Liver (tissue), 9 donors: ENCODE measurements around the gene COL6A3. TPM values are rescaled to one million over a fixed set of nuclear protein-coding genes. Genes with fewer than 3 reads are reported as not detected.

ENCODE experiments used
- DNase-seq: peaks from one replicate; pipeline ENCODE4 v3.0.0-alpha.2; 2017; ENCODE audit warnings: low spot score
- H3K27ac ChIP-seq, 2 donors: one replicate each; pipeline ENCODE4 v1.7.0; 2013; ENCODE audit warnings: inconsistent platforms in 2 of 2, low read length in 2 of 2, control low read depth in 1 of 2, low read depth in 1 of 2, mild to moderate bottlenecking in 1 of 2
- H3K27me3 ChIP-seq, 4 donors: one replicate each; pipeline versions ENCODE4 v1.6.1 to v1.7.0; 2013; ENCODE audit warnings: low read length in 3 of 4, inconsistent platforms in 1 of 4, mild to moderate bottlenecking in 1 of 4, moderate library complexity in 1 of 4; ENCODE audit not compliant: control insufficient read depth in 4 of 4, insufficient read depth in 4 of 4
- H3K36me3 ChIP-seq, 4 donors: one replicate each; pipeline versions ENCODE4 v1.6.1 to v1.7.0; 2013; ENCODE audit warnings: low read length in 3 of 4, mild to moderate bottlenecking in 3 of 4, low read depth in 1 of 4, moderate library complexity in 1 of 4; ENCODE audit not compliant: control insufficient read depth in 4 of 4, insufficient read depth in 3 of 4
- H3K4me1 ChIP-seq, 4 donors: one replicate each; pipeline versions ENCODE4 v1.6.1 to v1.7.0; 2013; ENCODE audit warnings: low read length in 3 of 4, mild to moderate bottlenecking in 3 of 4, moderate library complexity in 1 of 4; ENCODE audit not compliant: control insufficient read depth in 4 of 4, insufficient read depth in 4 of 4
- H3K4me3 ChIP-seq, 3 donors: one replicate each; pipeline versions ENCODE4 v1.6.1 to v1.7.0; 2013; ENCODE audit warnings: low read length in 3 of 3, control low read depth in 1 of 3, low read depth in 1 of 3, mild to moderate bottlenecking in 1 of 3
- H3K9ac ChIP-seq, 2 donors: one replicate each; pipeline ENCODE4 v1.7.0; 2013; ENCODE audit warnings: low read length in 2 of 2, mild to moderate bottlenecking in 2 of 2, moderate library complexity in 2 of 2, control low read depth in 1 of 2, low read depth in 1 of 2
- H3K9me3 ChIP-seq, 4 donors: one replicate each; pipeline versions ENCODE4 v1.6.1 to v1.7.0; 2013; ENCODE audit warnings: low read length in 3 of 4; ENCODE audit not compliant: control insufficient read depth in 4 of 4
- ATF3 ChIP-seq: IDR thresholded peaks from 2 replicates; pipeline ENCODE4 v1.6.1; 2016; ENCODE audit warnings: antibody characterized with exemption
- CTCF ChIP-seq: fragments of 150-350 bp; IDR thresholded peaks from 2 replicates; pipeline ENCODE4 v1.5.1; 2017; ENCODE audit warnings: improper control_type of control experiment, low read depth, low read length; ENCODE audit not compliant: missing input control
- EGR1 ChIP-seq, 2 donors: IDR thresholded peaks; 2 replicates each; pipeline ENCODE4 v1.6.1; 2016 to 2018; ENCODE audit warnings: antibody characterized with exemption in 2 of 2, low read depth in 2 of 2
- FOXA1 ChIP-seq: IDR thresholded peaks from 2 replicates; pipeline ENCODE4 v1.6.1; 2016; ENCODE audit warnings: antibody characterized with exemption
- FOXA2 ChIP-seq: IDR thresholded peaks from 2 replicates; pipeline ENCODE4 v1.6.1; 2016; ENCODE audit warnings: antibody characterized with exemption
- GABPA ChIP-seq, 2 donors: IDR thresholded peaks in 1 of 2; conservative IDR thresholded peaks in 1 of 2; 2 replicates each; pipeline ENCODE4 v1.6.1; 2016; ENCODE audit warnings: antibody characterized with exemption in 2 of 2, mild to moderate bottlenecking in 1 of 2, moderate library complexity in 1 of 2
- HNF4A ChIP-seq, 2 donors: conservative IDR thresholded peaks; 2 replicates each; pipeline ENCODE4 v1.6.1; 2016; ENCODE audit warnings: antibody characterized with exemption in 2 of 2, mild to moderate bottlenecking in 2 of 2
- HNF4G ChIP-seq: IDR thresholded peaks from 2 replicates; pipeline ENCODE4 v1.6.1; 2016; ENCODE audit warnings: antibody characterized with exemption
- MAX ChIP-seq: IDR thresholded peaks from 2 replicates; pipeline ENCODE4 v1.6.1; 2016; ENCODE audit warnings: antibody characterized with exemption
- NR2F2 ChIP-seq: IDR thresholded peaks from 2 replicates; pipeline ENCODE4 v1.6.1; 2016; ENCODE audit warnings: antibody characterized with exemption
- RAD21 ChIP-seq, 2 donors: IDR thresholded peaks; 2 replicates each; pipeline ENCODE4 v1.6.1; 2016; ENCODE audit warnings: antibody characterized with exemption in 2 of 2, mild to moderate bottlenecking in 2 of 2
- RXRA ChIP-seq, 2 donors: IDR thresholded peaks; 2 replicates each; pipeline ENCODE4 v1.6.1; 2017 to 2018; ENCODE audit warnings: antibody characterized with exemption in 2 of 2, mild to moderate bottlenecking in 1 of 2
- SP1 ChIP-seq: IDR thresholded peaks from 2 replicates; pipeline ENCODE4 v1.6.1; 2018; ENCODE audit warnings: antibody characterized with exemption, mild to moderate bottlenecking
- TAF1 ChIP-seq: conservative IDR thresholded peaks from 2 replicates; pipeline ENCODE4 v1.6.1; 2016; ENCODE audit warnings: antibody characterized with exemption, mild to moderate bottlenecking
- YY1 ChIP-seq: IDR thresholded peaks from 2 replicates; pipeline ENCODE4 v1.6.1; 2016; ENCODE audit warnings: antibody characterized with exemption, mild to moderate bottlenecking
- WGBS: extraction: QIAGEN DNeasy Blood & Tissue Kit; methylation state at CpG from one replicate; pipeline ENCODE4 v1.1.7; 2013; 5-methylcytosine and 5-hydroxymethylcytosine counted together
- polyA plus RNA-seq, 2 donors: library from polyadenylated mRNA; stranded (reverse) in 1 of 2; unstranded in 1 of 2; fragments of 200-250 nt in 1 of 2; fragments of >200 nt in 1 of 2; fragmentation: Nextera tagmentation in 1 of 2; extraction: Ambion mirVana in 1 of 2; gene quantifications; one replicate each; pipeline versions ENCODE4 v1.2.1 to v1.2.3, GENCODE V29; 2013 to 2015
- total RNA-seq, 2 donors: library from RNA; depleted of rRNA; stranded (reverse); fragments of >200 nt; gene quantifications; one replicate each; pipeline ENCODE4 v1.2.3, GENCODE V29; 2014
- donor health status: healthy.
- donor health status: healthy.
- donor health status: healthy.
- donor health status: healthy.
- donor health status: healthy.

Gene COL6A3
- total and polyA plus RNA-seq, 4 donors, result 1.7 to 28.7 (median 17.5) TPM

GRCh38 chr2:237378650-237379049 lies 35.3 kb downstream of the COL6A3 start:
- 93% methylated on average over 11 of the region's 11 CpGs for WGBS
- TF ChIP-seq HNF4G, result no peak
- TF ChIP-seq RXRA (IDR thresholded peaks at IDR 0.05), result no peak
- TF ChIP-seq FOXA2, result no peak
- TF ChIP-seq GABPA (IDR thresholded peaks at IDR 0.05 in 1 of 2, conservative IDR thresholded peaks at IDR 0.05 in 1 of 2), result no peak
- no peak for TF ChIP-seq ATF3
- TF ChIP-seq YY1, result no peak
- TF ChIP-seq HNF4A (conservative IDR thresholded peaks at IDR 0.05), result no peak
- no peak for TF ChIP-seq TAF1
- no peak for TF ChIP-seq CTCF
- TF ChIP-seq FOXA1, result no peak
- no peak for TF ChIP-seq SP1
- no peak for TF ChIP-seq EGR1 (IDR thresholded peaks at IDR 0.05; ENCODE audit: low read depth in 2 of 2)
- TF ChIP-seq MAX, result no peak
- no peaks in the 10 kb centered on the region for H3K36me3 ChIP-seq
- H3K4me3 ChIP-seq, result no peak overlapping the region
- peaks cover 0 to 4% (median 0%) of the 10 kb centered on the region in 4 donors for H3K27me3 ChIP-seq
- no peak for DNase-seq
- no peak overlapping the region for H3K27ac ChIP-seq
- H3K9me3 ChIP-seq, result peaks cover 0 to 2% (median 0%) of the 10 kb centered on the region in 4 donors
- H3K9ac ChIP-seq, result no peak overlapping the region
- no peaks in the 10 kb centered on the region for H3K4me1 ChIP-seq

- Histone ChIP-seq H3K4me3 (no peak overlapping the region), H3K9ac (no peak overlapping the region), H3K27ac (no peak overlapping the region), H3K9me3 (peaks cover 0 to 2% (median 0%) of the 10 kb centered on the region in 4 donors), H3K27me3 (peaks cover 0 to 4% (median 1%) of the 10 kb centered on the region in 4 donors), H3K36me3 (no peaks in the 10 kb centered on the region), H3K4me1 (no peaks in the 10 kb centered on the region)
- TF ChIP-seq HNF4G (no peak), SP1 (no peak), HNF4A (conservative IDR thresholded peaks at IDR 0.05) (no peak), TAF1 (no peak), NR2F2 (no peak), RXRA (IDR thresholded peaks at IDR 0.05) (no peak), GABPA (IDR thresholded peaks at IDR 0.05 in 1 of 2, conservative IDR thresholded peaks at IDR 0.05 in 1 of 2) (no peak), CTCF (no peak), YY1 (no peak), RAD21 (IDR thresholded peaks at IDR 0.05) (no peak)
- WGBS, result 87% methylated on average over 35 of the region's 35 CpGs
- no peak for DNase-seq
These were observed 39.5 kb downstream of the COL6A3 start for GRCh38 chr2:237374284-237375060.
